B cell (primary cell): ENCODE results near the gene RRN3. TPM values are rescaled to one million over a fixed set of nuclear protein-coding genes. Genes with fewer than 3 reads are reported as not detected.

Experiments used
- ATAC-seq: fragments of 200-7000 bp; cut with Tn5 transposase; one replicate; pipeline ENCODE4 v1.10.0; 2021; ENCODE audit warnings: low read depth, mild to moderate bottlenecking, moderate number of reproducible peaks, moderate library complexity
- CTCF ChIA-PET: fragments of 350-600 bp; sonication (Branson Sonifier 250); formaldehyde crosslinking; loops from one replicate; lab custom pipeline; 2021; ENCODE audit warnings: antibody characterized with exemption, inconsistent platforms; lab: Charles Lee
- POLR2A ChIA-PET: fragments of 350-600 bp; sonication (Branson Sonifier 250); formaldehyde crosslinking; loops from one replicate; lab custom pipeline; 2021; ENCODE audit warnings: antibody characterized with exemption; lab: Charles Lee
- DNase-seq: peaks from one replicate; pipeline ENCODE4 v3.0.0; 2013
- H2AFZ ChIP-seq: 2 replicates; pipeline ENCODE4 v1.6.1; 2012; ENCODE audit warnings: mild to moderate bottlenecking, low read depth, low read length; ENCODE audit not compliant: insufficient read depth, poor library complexity, severe bottlenecking
- H3K27ac ChIP-seq, 2 donors: 1 replicate in 1 of 2; 2 replicates in 1 of 2; pipeline ENCODE4 v1.5.1; 2012 to 2013; ENCODE audit warnings: low read length in 2 of 2, mild to moderate bottlenecking in 2 of 2, moderate library complexity in 1 of 2
- H3K27me3 ChIP-seq, 4 experiments: fragments of 200-600 bp in 1 of 4; sonication (generic) in 1 of 4; replicated peaks in 1 of 4; 1 replicate in 2 of 4; 2 replicates in 2 of 4; pipeline versions ENCODE4 v1.6.1 to v1.7.0; 2013 to 2016; ENCODE audit warnings: low read length in 3 of 4, mild to moderate bottlenecking in 2 of 4, mixed read lengths in 1 of 4, moderate library complexity in 1 of 4; ENCODE audit not compliant: insufficient read depth in 4 of 4, control insufficient read depth in 3 of 4; ENCODE audit errors: control extremely low read depth in 1 of 4
- H3K36me3 ChIP-seq, 2 experiments: replicated peaks in 1 of 2; 1 replicate in 1 of 2; 2 replicates in 1 of 2; pipeline versions ENCODE4 v1.6.1 to v1.7.1; 2013; ENCODE audit warnings: low read length in 1 of 2; ENCODE audit not compliant: insufficient read depth in 2 of 2, control insufficient read depth in 1 of 2; ENCODE audit errors: control extremely low read depth in 1 of 2, extremely low read depth in 1 of 2
- H3K4me1 ChIP-seq, 2 donors: fragments of 200-600 bp in 1 of 2; sonication (generic) in 1 of 2; 1 replicate in 1 of 2; 2 replicates in 1 of 2; pipeline versions ENCODE4 v1.5.1 to v1.6.1; 2013 to 2017; ENCODE audit warnings: low read length in 2 of 2; ENCODE audit not compliant: control insufficient read depth in 2 of 2, insufficient read depth in 2 of 2
- H3K4me2 ChIP-seq: replicated peaks from 2 replicates; pipeline ENCODE3; 2012; ENCODE audit warnings: mild to moderate bottlenecking, low read depth, low read length; ENCODE audit not compliant: poor library complexity, severe bottlenecking
- H3K4me3 ChIP-seq, 5 experiments: fragments of 200-600 bp in 1 of 5; sonication (generic) in 1 of 5; 1 replicate in 3 of 5; 2 replicates in 2 of 5; pipeline versions ENCODE4 v1.5.1 to v1.7.0; 2011 to 2016; ENCODE audit warnings: low read length in 4 of 5, mild to moderate bottlenecking in 4 of 5, low read depth in 2 of 5, control low read depth in 1 of 5, moderate library complexity in 1 of 5; ENCODE audit not compliant: insufficient read depth in 1 of 5; ENCODE audit errors: control extremely low read depth in 1 of 5, extremely low read depth in 1 of 5
- H3K79me2 ChIP-seq: fragments of 200-600 bp; sonication (generic); one replicate; pipeline ENCODE4 v1.6.0; 2016; ENCODE audit warnings: low read length; ENCODE audit not compliant: control insufficient read depth, insufficient read depth
- H3K9ac ChIP-seq: fragments of 200-600 bp; sonication (generic); 2 replicates; pipeline ENCODE4 v1.6.1; 2017; ENCODE audit warnings: mild to moderate bottlenecking, low read length, moderate library complexity
- H3K9me3 ChIP-seq, 3 donors: one replicate each; pipeline versions ENCODE4 v1.6.1 to v1.7.1; 2013; ENCODE audit warnings: low read length in 2 of 3; ENCODE audit not compliant: control insufficient read depth in 2 of 3, insufficient read depth in 1 of 3; ENCODE audit errors: control extremely low read depth in 1 of 3
- H4K20me1 ChIP-seq: 2 replicates; pipeline ENCODE4 v1.6.0; 2012; ENCODE audit warnings: mild to moderate bottlenecking, low read length; ENCODE audit not compliant: insufficient read depth, control insufficient read depth, poor library complexity, severe bottlenecking
- H3K27ac Mint-ChIP-seq: one replicate; pipeline ENCODE4 v1.8.0; 2021; ENCODE audit warnings: mixed read lengths
- H3K27me3 Mint-ChIP-seq: one replicate; pipeline ENCODE4 v1.8.0; 2021; ENCODE audit warnings: mixed read lengths
- H3K4me1 Mint-ChIP-seq: one replicate; pipeline ENCODE4 v1.8.0; 2021; ENCODE audit warnings: mixed read lengths
- H3K4me3 Mint-ChIP-seq: one replicate; pipeline ENCODE4 v1.8.0; 2021; ENCODE audit warnings: mixed read lengths
- H3K9me3 Mint-ChIP-seq: one replicate; pipeline ENCODE4 v1.8.0; 2022; ENCODE audit warnings: mixed read lengths; ENCODE audit not compliant: insufficient read depth
- CTCF ChIP-seq: fragments of 200-600 bp; IDR thresholded peaks from one replicate; pipeline ENCODE4 v1.8.0; 2022; ENCODE audit warnings: antibody characterized with exemption, mild to moderate bottlenecking
- EZH2 ChIP-seq: IDR thresholded peaks from 2 replicates; pipeline ENCODE4 v1.6.1; 2012; ENCODE audit warnings: borderline replicate concordance, low read depth, mild to moderate bottlenecking, moderate library complexity, low read length; ENCODE audit not compliant: insufficient read depth, poor library complexity, severe bottlenecking
- WGBS: methylation state at CpG from one replicate; pipeline ENCODE4 v1.1.5; 2013; ENCODE audit warnings: missing lambda C conversion rate; ENCODE audit not compliant: insufficient coverage; 5-methylcytosine and 5-hydroxymethylcytosine counted together
- intact Hi-C: fragments of 100-400 bp; cut with micrococcal nuclease; formaldehyde crosslinking; loops from one replicate; pipeline ENCODE4 v1.10.0; 2022
- polyA plus RNA-seq: library from polyadenylated mRNA; depleted of rRNA; stranded (reverse); fragments of >200 nt; gene quantifications from 2 replicates; pipeline ENCODE4 v1.2.3, GENCODE V29; 2012
- total RNA-seq, 2 donors: library from RNA; stranded (reverse); fragments of 120-200 nt in 1 of 2; gene quantifications; 1 replicate in 1 of 2; 2 replicates in 1 of 2; pipeline versions ENCODE4 v1.2.3 to v1.2.4, GENCODE V29; 2013 to 2022

RRN3 gene
- total and polyA plus RNA-seq, 2 donors (not counting 1 experiment from before 2014, with no cell fraction given) = 11.7 to 34.6 TPM

- TF ChIP-seq EZH2 = no peak
- no peak for TF ChIP-seq CTCF
- DNase-seq = no peak
- CTCF ChIA-PET = no interaction called here
- Histone ChIP-seq H3K9ac (no peak overlapping the region), H2AFZ (no peak overlapping the region), H3K4me1 (no peaks in the 10 kb centered on the region), H4K20me1 (no peaks in the 10 kb centered on the region), H3K27me3 (no peaks in the 10 kb centered on the region), H3K4me2 (no peak overlapping the region), H3K79me2 (no peaks in the 10 kb centered on the region), H3K4me3 (no peak overlapping the region), H3K9me3 (no peaks in the 10 kb centered on the region), H3K36me3 (peaks cover 15 to 87% of the 10 kb centered on the region in 2 experiments), H3K27ac (no peak overlapping the region)
- POLR2A ChIA-PET = no interaction called here
- H3K9me3 Mint-ChIP-seq = no peaks in the 10 kb centered on the region
- no peak overlapping the region for H3K4me3 Mint-ChIP-seq
- no peaks in the 10 kb centered on the region for H3K27me3 Mint-ChIP-seq
- no peak overlapping the region for H3K27ac Mint-ChIP-seq
- WGBS = 96% methylated on average over 23 of the region's 23 CpGs
- ATAC-seq = no peak
- H3K4me1 Mint-ChIP-seq = no peaks in the 10 kb centered on the region
- intact Hi-C loops = no loop called here
These were observed 59.6 kb downstream of the RRN3 start for GRCh38 chr16:15034266-15035162.

GRCh38 chr16:15033309-15033707 lies 60.8 kb downstream of the RRN3 start:
- H3K4me2 ChIP-seq = no peak overlapping the region
- H3K9me3 ChIP-seq = no peaks in the 10 kb centered on the region
- ATAC-seq (no peak), DNase-seq (no peak)
- no peak overlapping the region for H3K4me3 ChIP-seq
- no peak overlapping the region for H3K27ac ChIP-seq
- intact Hi-C loops = no loop called here
- H3K79me2 ChIP-seq = no peaks in the 10 kb centered on the region
- POLR2A ChIA-PET = interaction anchor here (0.6 kb wide), 1 partner anchor 39 kb away, joined by 3 read pairs; no protein-coding TSS in a partner anchor
- CTCF ChIA-PET = no interaction called here
- no peak overlapping the region for H3K27ac Mint-ChIP-seq
- H3K4me3 Mint-ChIP-seq = no peak overlapping the region
- no peaks in the 10 kb centered on the region for H3K27me3 ChIP-seq
- no peaks in the 10 kb centered on the region for H4K20me1 ChIP-seq
- no peak for TF ChIP-seq CTCF
- TF ChIP-seq EZH2 = no peak
- no peaks in the 10 kb centered on the region for H3K27me3 Mint-ChIP-seq
- no peaks in the 10 kb centered on the region for H3K4me1 ChIP-seq
- 90% methylated on average over 13 of the region's 14 CpGs for WGBS
- peaks cover 12 to 86% of the 10 kb centered on the region in 2 experiments for H3K36me3 ChIP-seq
- no peaks in the 10 kb centered on the region for H3K4me1 Mint-ChIP-seq
- no peak overlapping the region for H3K9ac ChIP-seq
- no peak overlapping the region for H2AFZ ChIP-seq
- H3K9me3 Mint-ChIP-seq = no peaks in the 10 kb centered on the region
